ENCODE data around the gene CABLES1. TPM values are rescaled to one million over a fixed set of nuclear protein-coding genes. Genes with fewer than 3 reads are reported as not detected.

The CABLES1 gene
- total and polyA plus RNA-seq, 4 donors, result 9.9 to 25.7 (median 11.4) TPM

DNA sequence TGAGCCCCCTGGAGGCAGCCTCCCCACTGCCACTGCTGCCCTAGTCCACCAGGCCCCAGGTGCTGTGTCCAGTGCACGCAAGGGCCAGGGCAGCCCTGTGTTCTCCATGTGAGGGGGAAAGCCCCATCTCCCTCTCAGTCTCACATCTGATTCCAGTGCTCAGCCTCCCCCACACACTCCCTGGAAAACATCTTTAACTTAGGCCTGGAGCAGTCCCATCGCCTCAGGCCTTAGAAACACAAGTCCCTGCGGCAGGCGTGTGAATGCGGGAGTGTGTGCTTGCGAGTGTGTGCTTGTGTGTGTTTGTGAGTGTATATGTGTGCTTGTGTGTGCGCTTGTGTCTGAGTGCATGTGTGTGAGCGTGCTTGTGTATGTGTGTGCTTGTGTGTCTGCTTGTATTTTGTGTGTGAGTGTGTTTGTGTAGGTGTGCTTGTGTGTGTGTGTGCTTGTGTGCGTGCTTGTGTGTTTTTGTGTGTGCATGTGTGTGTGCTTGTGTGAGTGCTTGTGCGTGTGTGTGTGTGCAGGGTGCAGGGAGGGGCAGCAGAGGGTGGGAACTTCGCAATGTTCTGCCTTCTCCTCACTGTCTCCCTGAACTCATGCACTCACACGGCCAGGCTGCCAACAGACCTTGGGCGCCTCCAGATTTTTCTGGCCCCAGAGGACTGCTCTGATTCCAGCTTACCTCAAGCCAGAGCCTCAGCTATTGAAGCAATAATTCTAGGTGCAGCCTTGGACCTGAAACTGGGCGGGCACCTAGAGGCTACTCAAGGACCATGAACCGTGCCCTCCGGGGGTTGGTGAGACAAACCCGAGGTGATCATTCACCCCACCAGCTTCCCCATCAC lies 139.6 kb downstream of the CABLES1 start:
- Histone ChIP-seq H3K4me1 (ENCODE audit: control insufficient read depth in 1 of 2, insufficient read depth in 2 of 2, low read length in 2 of 2) (peaks cover 0 to 3% of the 10 kb centered on the region in 2 donors), H3K36me3 (ENCODE audit: control insufficient read depth in 1 of 2, insufficient read depth in 2 of 2, low read length in 1 of 2) (no peaks in the 10 kb centered on the region), H3K27ac (ENCODE audit: low read depth in 1 of 2, low read length in 2 of 2) (no peak overlapping the region), H3K4me3 (ENCODE audit: low read length in 2 of 2) (no peak overlapping the region), H3K27me3 (ENCODE audit: control insufficient read depth in 1 of 2, insufficient read depth in 2 of 2, low read length in 1 of 2) (no peaks in the 10 kb centered on the region), H3K9me3 (ENCODE audit: control insufficient read depth, low read length) (no peaks in the 10 kb centered on the region)
- ATAC-seq (ENCODE audit: low FRiP score) (peak; percentile 36), DNase-seq (no peak)
- 40 to 49% methylated on average over 17 of the region's 17 CpGs for WGBS, 2 donors
- intact Hi-C loops (cut with DNase I), result no loop called here

DNA sequence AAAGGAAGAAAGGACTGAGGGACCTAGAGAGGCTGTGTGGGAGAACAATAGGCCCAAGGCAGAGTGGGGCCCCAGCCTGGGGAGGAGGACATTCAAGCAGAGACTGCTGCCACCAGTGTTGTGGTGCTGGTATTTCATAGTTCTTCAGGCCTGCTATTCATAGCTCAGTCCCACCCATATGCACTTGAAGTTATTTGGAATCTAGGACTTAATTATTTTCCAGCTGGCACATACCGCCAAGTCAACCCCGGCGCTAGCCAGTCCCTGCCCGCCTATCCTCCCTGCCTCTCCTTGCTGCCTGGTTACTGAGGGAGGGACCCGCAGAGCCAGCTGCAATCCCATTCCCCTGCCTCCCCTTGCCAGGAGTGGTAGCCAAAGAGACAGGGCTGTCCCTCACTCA lies 141.2 kb downstream of the CABLES1 start:
- DNase-seq (peak in 1 of 2 donors; percentile 70), ATAC-seq (ENCODE audit: low FRiP score) (peak; percentile 71)
- WGBS, 2 donors, result 0 to 3% methylated on average over 5 of the region's 5 CpGs
- Histone ChIP-seq H3K4me1 (ENCODE audit: control insufficient read depth in 1 of 2, insufficient read depth in 2 of 2, low read length in 2 of 2) (peaks cover 0 to 3% of the 10 kb centered on the region in 2 donors), H3K36me3 (ENCODE audit: control insufficient read depth in 1 of 2, insufficient read depth in 2 of 2, low read length in 1 of 2) (no peaks in the 10 kb centered on the region), H3K4me3 (ENCODE audit: low read length in 2 of 2) (no peak overlapping the region), H3K9me3 (ENCODE audit: control insufficient read depth, low read length) (no peaks in the 10 kb centered on the region), H3K27me3 (ENCODE audit: control insufficient read depth in 1 of 2, insufficient read depth in 2 of 2, low read length in 1 of 2) (no peaks in the 10 kb centered on the region), H3K27ac (ENCODE audit: low read depth in 1 of 2, low read length in 2 of 2) (no peak overlapping the region)
- intact Hi-C loops (cut with DNase I), result no loop called here

DNA sequence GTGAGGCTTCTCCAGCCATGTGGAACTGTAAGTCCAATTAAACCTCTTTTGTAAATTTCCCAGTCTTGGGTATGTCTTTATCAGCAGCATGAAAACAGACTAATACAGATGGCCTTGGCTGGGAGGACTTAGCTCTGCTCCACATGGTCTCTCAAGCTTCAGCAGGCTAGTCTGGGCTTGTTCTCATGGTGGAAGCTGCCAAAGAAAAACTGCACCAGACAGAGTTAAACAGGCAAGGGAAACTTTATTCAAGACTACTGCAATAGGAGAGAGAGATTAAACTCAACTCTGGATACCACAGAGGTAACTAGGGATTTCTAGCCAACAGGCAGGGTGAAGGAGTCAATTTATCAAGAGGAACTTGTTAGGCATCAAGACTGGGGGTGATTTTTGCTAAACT lies 142.1 kb downstream of the CABLES1 start:
- DNase-seq (no peak), ATAC-seq (ENCODE audit: low FRiP score) (no peak)
- no peak overlapping the region for H3K4me3 ChIP-seq (ENCODE audit: low read length in 2 of 2)
- H3K27ac ChIP-seq (ENCODE audit: low read depth in 1 of 2, low read length in 2 of 2), result no peak overlapping the region
- peaks cover 0 to 3% of the 10 kb centered on the region in 2 donors for H3K4me1 ChIP-seq (ENCODE audit: control insufficient read depth in 1 of 2, insufficient read depth in 2 of 2, low read length in 2 of 2)
- intact Hi-C loops (cut with DNase I), result no loop called here
- H3K36me3 ChIP-seq (ENCODE audit: control insufficient read depth in 1 of 2, insufficient read depth in 2 of 2, low read length in 1 of 2), result no peaks in the 10 kb centered on the region
- no peaks in the 10 kb centered on the region for H3K9me3 ChIP-seq (ENCODE audit: control insufficient read depth, low read length)
- H3K27me3 ChIP-seq (ENCODE audit: control insufficient read depth in 1 of 2, insufficient read depth in 2 of 2, low read length in 1 of 2), result no peaks in the 10 kb centered on the region

GRCh38 chr18:23279931-23280330 lies 144.6 kb downstream of the CABLES1 start:
- DNase-seq, result no peak
- Histone ChIP-seq H3K27ac (ENCODE audit: low read depth in 1 of 2, low read length in 2 of 2) (no peak overlapping the region), H3K4me3 (ENCODE audit: low read length in 2 of 2) (no peak overlapping the region), H3K9me3 (ENCODE audit: control insufficient read depth, low read length) (no peaks in the 10 kb centered on the region), H3K4me1 (ENCODE audit: control insufficient read depth in 1 of 2, insufficient read depth in 2 of 2, low read length in 2 of 2) (peaks cover 0 to 3% of the 10 kb centered on the region in 2 donors), H3K27me3 (ENCODE audit: control insufficient read depth in 1 of 2, insufficient read depth in 2 of 2, low read length in 1 of 2) (no peaks in the 10 kb centered on the region), H3K36me3 (ENCODE audit: control insufficient read depth in 1 of 2, insufficient read depth in 2 of 2, low read length in 1 of 2) (no peaks in the 10 kb centered on the region)
- intact Hi-C loops (cut with DNase I), result no loop called here
- WGBS, 2 donors, result 89 to 94% methylated on average over 12 of the region's 12 CpGs
- no peak for ATAC-seq (ENCODE audit: low FRiP score)

GRCh38 chr18:23280844-23281243 lies 145.6 kb downstream of the CABLES1 start:
- Histone ChIP-seq H3K27ac (ENCODE audit: low read depth in 1 of 2, low read length in 2 of 2) (no peak overlapping the region), H3K36me3 (ENCODE audit: control insufficient read depth in 1 of 2, insufficient read depth in 2 of 2, low read length in 1 of 2) (no peaks in the 10 kb centered on the region), H3K9me3 (ENCODE audit: control insufficient read depth, low read length) (no peaks in the 10 kb centered on the region), H3K4me3 (ENCODE audit: low read length in 2 of 2) (no peak overlapping the region), H3K27me3 (ENCODE audit: control insufficient read depth in 1 of 2, insufficient read depth in 2 of 2, low read length in 1 of 2) (no peaks in the 10 kb centered on the region), H3K4me1 (ENCODE audit: control insufficient read depth in 1 of 2, insufficient read depth in 2 of 2, low read length in 2 of 2) (no peaks in the 10 kb centered on the region)
- DNase-seq (no peak), ATAC-seq (ENCODE audit: low FRiP score) (no peak)
- WGBS, 2 donors, result 92 to 96% methylated on average over 5 of the region's 5 CpGs
- intact Hi-C loops (cut with DNase I), result no loop called here

DNA sequence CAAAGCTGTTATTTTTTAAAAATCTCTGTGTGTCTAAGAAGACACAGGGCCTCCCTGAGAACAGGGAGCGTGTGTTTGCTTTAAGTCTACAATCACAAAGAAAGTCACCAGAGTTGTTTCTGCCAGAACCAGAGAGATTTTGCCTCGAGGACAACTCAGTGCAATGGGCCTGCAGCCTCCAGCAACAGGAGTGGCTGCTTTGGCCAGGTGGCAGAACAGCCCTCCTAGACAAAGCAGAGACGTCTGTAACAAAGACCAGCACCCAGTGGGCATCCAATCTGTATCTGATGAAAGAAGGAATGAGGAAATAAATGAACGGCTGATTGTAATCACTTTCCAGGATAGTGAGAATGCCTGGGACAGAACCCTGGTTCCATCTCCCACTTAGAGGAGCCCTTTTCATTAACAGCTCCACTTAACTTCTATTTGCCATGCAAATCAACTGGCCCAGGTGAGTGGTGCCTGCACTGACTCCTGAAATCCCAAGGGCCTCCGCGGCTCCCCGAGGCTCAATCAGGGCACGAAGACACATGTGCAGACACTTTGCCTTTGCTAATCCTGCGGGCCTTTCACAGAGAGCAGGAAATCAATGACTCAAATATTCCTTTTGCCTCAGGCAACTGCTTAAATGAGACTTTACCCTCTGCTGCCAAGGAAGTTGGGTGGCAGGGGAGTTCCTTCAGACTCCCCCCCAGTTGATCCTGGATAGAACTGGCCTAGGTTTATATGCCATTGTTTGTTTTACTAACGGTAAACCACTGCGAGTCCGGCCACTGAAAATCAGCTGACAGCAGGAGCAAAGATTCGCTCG lies 146.5 kb downstream of the CABLES1 start:
- no peaks in the 10 kb centered on the region for H3K4me1 ChIP-seq (ENCODE audit: control insufficient read depth in 1 of 2, insufficient read depth in 2 of 2, low read length in 2 of 2)
- DNase-seq (no peak), ATAC-seq (ENCODE audit: low FRiP score) (no peak)
- no peaks in the 10 kb centered on the region for H3K9me3 ChIP-seq (ENCODE audit: control insufficient read depth, low read length)
- H3K27ac ChIP-seq (ENCODE audit: low read depth in 1 of 2, low read length in 2 of 2), result peak overlapping the region in 1 of 2 donors; percentile 6
- no peak overlapping the region for H3K4me3 ChIP-seq (ENCODE audit: low read length in 2 of 2)
- H3K36me3 ChIP-seq (ENCODE audit: control insufficient read depth in 1 of 2, insufficient read depth in 2 of 2, low read length in 1 of 2), result no peaks in the 10 kb centered on the region
- intact Hi-C loops (cut with DNase I), result no loop called here
- 35 to 40% methylated on average over 14 of the region's 14 CpGs for WGBS, 2 donors
- H3K27me3 ChIP-seq (ENCODE audit: control insufficient read depth in 1 of 2, insufficient read depth in 2 of 2, low read length in 1 of 2), result no peaks in the 10 kb centered on the region

DNA sequence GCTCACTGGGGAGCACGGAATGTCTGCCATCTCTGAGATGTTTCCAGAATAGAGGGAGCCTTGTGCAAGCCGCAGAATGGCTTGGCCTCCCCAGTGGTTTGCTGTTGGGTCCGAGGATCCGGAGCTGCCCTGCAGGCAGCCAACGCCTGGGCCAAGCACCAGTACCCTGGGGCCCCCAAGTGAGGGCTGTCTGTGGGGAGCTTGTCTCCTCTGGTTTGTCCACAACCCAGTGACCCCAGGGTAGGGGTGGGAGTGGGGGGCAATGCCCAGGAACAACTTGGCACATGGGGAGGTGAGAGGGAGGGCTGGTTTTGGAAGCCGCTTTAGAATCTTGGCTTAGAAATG lies 147.1 kb downstream of the CABLES1 start:
- 81 to 83% methylated on average over 6 of the region's 6 CpGs for WGBS, 2 donors
- intact Hi-C loops (cut with DNase I), result no loop called here
- DNase-seq (no peak), ATAC-seq (ENCODE audit: low FRiP score) (no peak)
- no peak overlapping the region for H3K27ac ChIP-seq (ENCODE audit: low read depth in 1 of 2, low read length in 2 of 2)
- H3K4me3 ChIP-seq (ENCODE audit: low read length in 2 of 2), result no peak overlapping the region
- no peaks in the 10 kb centered on the region for H3K36me3 ChIP-seq (ENCODE audit: control insufficient read depth in 1 of 2, insufficient read depth in 2 of 2, low read length in 1 of 2)
- no peaks in the 10 kb centered on the region for H3K4me1 ChIP-seq (ENCODE audit: control insufficient read depth in 1 of 2, insufficient read depth in 2 of 2, low read length in 2 of 2)
- H3K27me3 ChIP-seq (ENCODE audit: control insufficient read depth in 1 of 2, insufficient read depth in 2 of 2, low read length in 1 of 2), result no peaks in the 10 kb centered on the region
- H3K9me3 ChIP-seq (ENCODE audit: control insufficient read depth, low read length), result no peaks in the 10 kb centered on the region

DNA sequence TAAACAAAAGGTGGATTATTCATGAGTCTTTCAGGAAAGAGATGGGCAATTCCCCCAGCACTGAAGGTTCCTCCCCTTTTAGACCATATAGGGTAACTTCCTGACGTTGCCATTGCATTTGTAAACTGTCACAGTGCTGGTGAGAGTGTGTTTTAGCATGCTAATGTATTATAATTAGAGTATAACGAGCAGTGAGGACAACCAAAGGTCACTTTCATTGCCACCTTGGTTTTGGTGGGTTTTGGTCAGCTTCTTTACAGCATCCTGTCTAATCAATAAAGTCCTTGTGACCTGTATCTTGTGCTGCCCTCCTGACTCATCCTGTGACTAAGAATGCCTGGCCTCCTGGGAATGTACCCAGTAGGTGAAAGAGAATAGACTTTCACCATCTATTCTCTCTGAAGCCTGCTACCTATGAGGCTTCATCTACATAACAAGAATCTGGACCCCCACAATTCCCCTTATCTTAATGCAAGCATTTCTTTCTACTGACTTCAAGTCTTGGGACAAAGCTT lies 148.7 kb downstream of the CABLES1 start:
- no peaks in the 10 kb centered on the region for H3K27me3 ChIP-seq (ENCODE audit: control insufficient read depth in 1 of 2, insufficient read depth in 2 of 2, low read length in 1 of 2)
- H3K27ac ChIP-seq (ENCODE audit: low read depth in 1 of 2, low read length in 2 of 2), result no peak overlapping the region
- DNase-seq, result no peak
- H3K9me3 ChIP-seq (ENCODE audit: control insufficient read depth, low read length), result no peaks in the 10 kb centered on the region
- H3K4me3 ChIP-seq (ENCODE audit: low read length in 2 of 2), result no peak overlapping the region
- ATAC-seq (ENCODE audit: low FRiP score), result no peak
- H3K36me3 ChIP-seq (ENCODE audit: control insufficient read depth in 1 of 2, insufficient read depth in 2 of 2, low read length in 1 of 2), result no peaks in the 10 kb centered on the region
- no peaks in the 10 kb centered on the region for H3K4me1 ChIP-seq (ENCODE audit: control insufficient read depth in 1 of 2, insufficient read depth in 2 of 2, low read length in 2 of 2)
- WGBS, 2 donors, result 82 to 89% methylated on average over 2 of the region's 2 CpGs
- intact Hi-C loops (cut with DNase I), result no loop called here
